ENCODE measurements around the gene NEK5. TPM values are rescaled to one million over a fixed set of nuclear protein-coding genes. Genes with fewer than 3 reads are reported as not detected.
"Not testable (repeated sequence)": the region's sequence is repeated elsewhere in the genome, so short reads cannot be mapped to it uniquely, and the experiment has no call there.

NEK5 gene
- total and polyA plus RNA-seq, 2 experiments from 2014 or later: 0.19 TPM; not detected in 1

DNA sequence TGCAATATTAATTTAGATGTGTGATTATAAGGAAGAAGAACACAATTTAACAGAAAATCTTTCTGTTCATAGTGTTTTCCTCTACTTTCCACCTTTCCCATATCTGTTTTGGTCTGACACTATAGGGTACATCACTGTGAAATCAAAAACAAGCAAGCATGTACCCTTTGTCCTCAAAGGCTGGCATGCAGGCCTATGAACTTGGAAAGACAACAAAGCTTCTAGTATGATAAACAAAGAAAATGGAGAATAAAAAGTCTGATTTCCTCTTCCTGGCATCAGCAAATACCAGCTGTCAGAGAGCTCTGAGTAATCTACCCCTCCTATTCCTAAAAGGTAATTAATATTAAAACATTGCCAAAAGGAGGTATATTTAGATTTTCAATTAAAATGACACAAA lies 36.1 kb upstream of the NEK5 start:
- Histone ChIP-seq H3K9me2 (ENCODE audit: insufficient read depth) (no peaks in the 10 kb centered on the region), H3K9me3 (ENCODE audit: low read depth) (no peaks in the 10 kb centered on the region), H3K9ac (no peak overlapping the region), H3F3A (ENCODE audit: insufficient read depth) (peaks cover 17% of the 10 kb centered on the region; the same call in 1 of the 2 replicates), H3K36me3 (ENCODE audit: low read depth) (peaks cover 8% of the 10 kb centered on the region; the same call in 1 of the 2 replicates), H3K4me2 (ENCODE audit: unreplicated experiment) (no peak overlapping the region), H3K27me3 (replicated peaks; ENCODE audit: insufficient read depth) (no peaks in the 10 kb centered on the region), H3K4me1 (ENCODE audit: insufficient read depth) (peaks cover 14% of the 10 kb centered on the region), H3K79me2 (ENCODE audit: insufficient read depth) (no peaks in the 10 kb centered on the region), H2AFZ (no peak overlapping the region), H3K4me3 (no peak overlapping the region), H3K27ac (no peak overlapping the region), H4K20me1 (ENCODE audit: insufficient read depth) (no peaks in the 10 kb centered on the region)
- DNase-seq: no peak
- in situ Hi-C loops (cut with MboI): no loop called here
- TF ChIP-seq EZH2 (IDR thresholded peaks at IDR 0.05; ENCODE audit: insufficient read depth, poor library complexity, severe bottlenecking): no peak
- no peak for TF ChIP-seq EZH2phosphoT487 (IDR thresholded peaks at IDR 0.05; ENCODE audit: insufficient read depth, low read depth)

DNA sequence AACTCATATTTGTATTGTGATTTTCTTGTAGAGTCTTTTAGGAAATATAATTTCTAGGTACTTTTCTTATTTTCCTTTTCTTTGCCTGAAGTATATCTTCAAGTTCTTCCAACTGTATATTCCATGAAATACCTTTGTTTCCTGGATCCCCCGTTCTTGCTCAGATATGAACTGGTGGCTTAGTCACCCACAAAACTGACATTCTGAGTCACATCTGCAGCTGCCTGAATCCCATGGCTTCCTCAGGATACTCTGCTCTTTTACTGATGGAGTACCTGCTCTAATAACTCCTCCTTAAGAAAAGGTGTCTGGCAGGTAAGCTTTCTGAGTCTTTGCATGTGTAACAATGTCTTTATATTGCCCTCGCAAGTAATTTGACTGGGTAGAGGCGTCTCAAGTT lies 35.0 kb upstream of the NEK5 start:
- WGBS, 2 experiments (ENCODE audit: low coverage in 1 of 2, low lambda C conversion rate in 2 of 2, missing lambda C conversion rate in 2 of 2): 67 to 68% methylated on average over 3 of the region's 3 CpGs
- Histone ChIP-seq H3K4me1 (ENCODE audit: insufficient read depth) (peaks cover 17% of the 10 kb centered on the region), H3F3A (ENCODE audit: insufficient read depth) (peaks cover 17% of the 10 kb centered on the region; the same call in 1 of the 2 replicates)
- H3K4me2 ChIP-seq (ENCODE audit: unreplicated experiment); H3K27me3 ChIP-seq (replicated peaks; ENCODE audit: insufficient read depth); H3K4me3 ChIP-seq; H3K9me3 ChIP-seq (ENCODE audit: low read depth); H3K79me2 ChIP-seq (ENCODE audit: insufficient read depth); H4K20me1 ChIP-seq (ENCODE audit: insufficient read depth); H3K36me3 ChIP-seq (ENCODE audit: low read depth); in situ Hi-C loops (cut with MboI); H2AFZ ChIP-seq; H3K9ac ChIP-seq; H3K9me2 ChIP-seq (ENCODE audit: insufficient read depth); H3K27ac ChIP-seq: not testable (repeated sequence)
- DNase-seq: peak; percentile 32

DNA sequence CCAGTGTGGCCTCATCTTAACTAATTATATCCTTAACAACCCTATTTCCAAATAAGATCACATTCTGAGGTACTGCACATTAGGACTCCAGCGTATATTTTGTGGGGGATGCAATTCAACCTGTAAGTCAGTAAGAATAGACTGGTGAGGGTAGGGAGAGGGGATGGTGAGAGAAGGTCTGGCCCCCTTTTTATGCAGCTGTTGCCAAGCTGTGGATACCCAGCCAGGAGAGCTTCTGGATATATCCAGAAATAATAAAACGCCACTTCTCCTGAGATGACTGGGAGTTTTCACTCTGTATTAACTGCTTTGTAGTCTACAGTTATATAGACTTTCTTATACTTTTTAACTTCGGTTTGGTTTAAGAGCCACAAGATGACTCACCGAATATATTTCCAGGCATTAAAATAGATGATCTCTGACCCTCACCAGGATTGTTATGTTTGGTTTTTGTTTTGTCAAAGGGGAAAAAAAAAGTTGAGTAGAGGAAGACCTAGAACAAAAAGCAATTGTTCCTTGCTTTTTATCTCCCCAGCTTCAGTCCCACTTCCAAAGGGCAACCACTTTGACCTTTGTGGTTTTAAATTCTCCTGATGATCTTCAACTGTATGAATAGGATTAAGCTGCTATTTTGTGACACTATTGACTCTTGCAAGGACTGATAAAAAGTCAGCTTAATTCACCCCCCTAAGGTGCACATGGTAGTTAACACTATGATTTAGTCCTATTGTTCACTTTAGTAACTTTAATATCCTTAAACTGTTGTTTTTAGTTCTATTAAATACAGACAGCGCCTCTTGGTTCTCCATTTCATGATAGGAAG lies 33.6 kb upstream of the NEK5 start:
- H3K4me3 ChIP-seq: no peak overlapping the region
- no peak overlapping the region for H2AFZ ChIP-seq
- H4K20me1 ChIP-seq (ENCODE audit: insufficient read depth): no peaks in the 10 kb centered on the region
- H3K4me2 ChIP-seq (ENCODE audit: unreplicated experiment): no peak overlapping the region
- WGBS, 2 experiments (ENCODE audit: low coverage in 1 of 2, low lambda C conversion rate in 2 of 2, missing lambda C conversion rate in 2 of 2): 79 to 83% methylated on average over 5 of the region's 5 CpGs
- H3K79me2 ChIP-seq (ENCODE audit: insufficient read depth): peaks cover 12% of the 10 kb centered on the region; the same call in 1 of the 2 replicates
- H3K9ac ChIP-seq: no peak overlapping the region
- TF ChIP-seq EZH2 (IDR thresholded peaks at IDR 0.05; ENCODE audit: insufficient read depth, poor library complexity, severe bottlenecking) (no peak), EZH2phosphoT487 (IDR thresholded peaks at IDR 0.05; ENCODE audit: insufficient read depth, low read depth) (no peak)
- peaks cover 19% of the 10 kb centered on the region; the same call in 1 of the 2 replicates for H3F3A ChIP-seq (ENCODE audit: insufficient read depth)
- H3K36me3 ChIP-seq (ENCODE audit: low read depth): 0 out of 2 replicates have a peak, but pooled peaks cover 3% of the 10 kb centered on the region
- in situ Hi-C loops (cut with MboI): no loop called here
- no peaks in the 10 kb centered on the region for H3K27me3 ChIP-seq (replicated peaks; ENCODE audit: insufficient read depth)
- H3K9me3 ChIP-seq (ENCODE audit: low read depth): no peaks in the 10 kb centered on the region
- H3K9me2 ChIP-seq (ENCODE audit: insufficient read depth): no peaks in the 10 kb centered on the region
- H3K27ac ChIP-seq: no peak overlapping the region
- peaks cover 24% of the 10 kb centered on the region for H3K4me1 ChIP-seq (ENCODE audit: insufficient read depth)
- DNase-seq: peak; percentile 14

DNA sequence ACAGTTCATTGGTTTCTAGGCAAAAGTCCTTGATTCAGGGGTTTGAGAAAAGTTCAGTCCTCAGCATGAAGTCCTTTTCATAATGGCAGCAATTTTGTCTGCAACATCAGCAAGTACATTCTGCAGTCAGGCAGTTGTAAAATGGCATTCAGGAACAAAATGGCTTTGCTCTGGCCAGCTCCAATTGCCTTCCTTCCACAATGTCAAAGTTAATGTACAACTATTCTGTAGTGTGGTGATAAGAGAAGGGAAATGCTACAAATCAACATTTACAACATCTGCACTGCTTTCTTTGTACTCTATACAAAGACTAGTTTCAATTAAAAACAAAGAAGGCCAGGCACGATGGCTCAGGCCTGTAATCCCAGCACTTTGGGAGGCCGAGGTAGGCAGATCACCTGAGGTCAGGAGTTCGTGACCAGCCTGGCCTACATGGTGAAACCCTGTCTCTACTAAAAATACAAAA lies 32.3 kb upstream of the NEK5 start:
- Histone ChIP-seq H3K27me3 (replicated peaks; ENCODE audit: insufficient read depth) (no peaks in the 10 kb centered on the region), H4K20me1 (ENCODE audit: insufficient read depth) (no peaks in the 10 kb centered on the region), H3K9me3 (ENCODE audit: low read depth) (no peaks in the 10 kb centered on the region)

More for the DNA sequence above, 32.3 kb upstream of the NEK5 start:
- Histone ChIP-seq H3K36me3 (ENCODE audit: low read depth) (no peaks in the 10 kb centered on the region), H3K4me1 (ENCODE audit: insufficient read depth) (peaks cover 31% of the 10 kb centered on the region), H2AFZ (no peak overlapping the region), H3K27ac (no peak overlapping the region), H3K4me3 (no peak overlapping the region), H3K4me2 (ENCODE audit: unreplicated experiment) (no peak overlapping the region), H3K9me2 (ENCODE audit: insufficient read depth) (no peaks in the 10 kb centered on the region), H3K9ac (no peak overlapping the region), H3K79me2 (ENCODE audit: insufficient read depth) (peaks cover 13% of the 10 kb centered on the region; the same call in 1 of the 2 replicates), H3F3A (ENCODE audit: insufficient read depth) (peaks cover 29% of the 10 kb centered on the region; the same call in 1 of the 2 replicates)
- DNase-seq: no peak
- TF ChIP-seq EZH2phosphoT487 (IDR thresholded peaks at IDR 0.05; ENCODE audit: insufficient read depth, low read depth) (no peak), EZH2 (IDR thresholded peaks at IDR 0.05; ENCODE audit: insufficient read depth, poor library complexity, severe bottlenecking) (no peak)
- WGBS, 2 experiments (ENCODE audit: low coverage in 1 of 2, low lambda C conversion rate in 2 of 2, missing lambda C conversion rate in 2 of 2): 82 to 85% methylated on average over 3 of the region's 3 CpGs
- in situ Hi-C loops (cut with MboI): no loop called here

Data from GM23248 (cell line).